ENCODE results near the gene ARV1.

- TF ChIP-seq CTCF (IDR thresholded peaks at IDR 0.05) (no peak), ZFX (IDR thresholded peaks at IDR 0.05; ENCODE audit: borderline replicate concordance) (no peak)
Observed at GRCh38 chr1:231032963-231033362, 54.1 kb downstream of the ARV1 start.

All from 22Rv1 (cell line).